ENCODE data around the gene RABEP1. TPM values are rescaled to one million over a fixed set of nuclear protein-coding genes. Genes with fewer than 3 reads are reported as not detected.
"Not testable (repeated sequence)": the region's sequence is repeated elsewhere in the genome, so short reads cannot be mapped to it uniquely, and the experiment has no call there.

The RABEP1 gene
- polyA plus RNA-seq, 1 donor = 47.7 TPM

DNA sequence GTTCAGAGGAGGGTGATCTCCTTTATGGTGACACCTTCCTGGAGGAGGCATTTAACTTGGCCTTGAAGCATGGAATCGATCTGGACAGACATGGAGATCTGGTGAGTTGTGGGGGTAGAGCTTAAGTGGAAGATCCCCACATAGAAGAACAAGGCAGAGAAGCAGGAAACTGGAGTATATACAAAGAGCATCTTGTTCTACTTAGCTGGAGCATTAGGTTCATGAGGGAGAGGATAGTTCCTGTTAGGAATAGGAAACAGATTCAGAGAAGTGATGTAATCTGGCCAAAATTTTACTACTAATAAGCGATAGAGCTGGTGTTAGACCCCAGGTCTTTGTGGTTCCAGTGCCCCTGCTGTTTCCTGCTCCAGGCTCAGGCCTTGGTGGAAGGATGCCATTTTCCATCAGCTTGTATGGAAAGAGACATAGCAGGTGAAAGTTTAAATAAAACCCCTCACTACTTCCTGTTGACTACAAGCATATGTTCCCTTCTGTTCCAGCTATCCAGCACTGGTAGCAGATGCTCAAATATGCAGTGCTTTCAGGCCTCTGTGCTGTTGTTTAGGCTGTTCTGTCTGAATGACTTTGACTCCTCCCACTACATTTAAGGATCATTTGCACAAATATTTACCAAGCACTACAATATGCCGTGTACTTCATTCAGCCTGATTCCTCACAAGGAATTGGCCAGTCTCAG, 147.3 kb downstream of the RABEP1 start:
- DNase-seq = no peak

DNA sequence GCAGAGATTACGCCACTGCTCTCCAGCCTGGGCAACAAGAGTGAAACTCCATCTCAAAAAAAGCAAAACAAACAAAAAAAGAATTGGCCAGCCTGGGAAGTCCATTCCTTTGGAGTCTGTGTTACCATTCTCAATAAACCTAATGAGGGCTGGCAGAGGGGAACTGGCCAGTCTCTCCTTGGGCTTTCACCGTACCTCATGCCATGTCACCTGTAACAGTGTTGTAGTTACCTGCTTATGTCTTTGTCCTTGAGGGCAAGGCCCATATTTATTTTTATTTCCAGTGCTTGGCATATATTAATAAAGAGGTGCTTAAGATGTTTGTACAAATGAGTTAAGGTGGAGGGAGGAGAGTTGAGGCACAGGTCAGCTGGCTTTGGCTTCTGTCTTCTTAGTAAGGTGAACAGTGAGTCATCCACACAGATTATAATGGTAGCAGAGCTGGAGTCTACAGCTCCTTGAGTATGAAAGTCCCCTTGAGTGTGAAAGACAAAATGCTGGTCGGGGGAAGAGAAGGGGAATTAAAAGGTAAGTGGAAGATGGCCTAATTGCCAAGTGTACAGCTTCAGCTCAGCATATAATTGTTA, 148.4 kb downstream of the RABEP1 start:
- DNase-seq = no peak

GRCh38 chr17:5431234-5431633, 149.2 kb downstream of the RABEP1 start:
- DNase-seq = not testable (repeated sequence)

DNA sequence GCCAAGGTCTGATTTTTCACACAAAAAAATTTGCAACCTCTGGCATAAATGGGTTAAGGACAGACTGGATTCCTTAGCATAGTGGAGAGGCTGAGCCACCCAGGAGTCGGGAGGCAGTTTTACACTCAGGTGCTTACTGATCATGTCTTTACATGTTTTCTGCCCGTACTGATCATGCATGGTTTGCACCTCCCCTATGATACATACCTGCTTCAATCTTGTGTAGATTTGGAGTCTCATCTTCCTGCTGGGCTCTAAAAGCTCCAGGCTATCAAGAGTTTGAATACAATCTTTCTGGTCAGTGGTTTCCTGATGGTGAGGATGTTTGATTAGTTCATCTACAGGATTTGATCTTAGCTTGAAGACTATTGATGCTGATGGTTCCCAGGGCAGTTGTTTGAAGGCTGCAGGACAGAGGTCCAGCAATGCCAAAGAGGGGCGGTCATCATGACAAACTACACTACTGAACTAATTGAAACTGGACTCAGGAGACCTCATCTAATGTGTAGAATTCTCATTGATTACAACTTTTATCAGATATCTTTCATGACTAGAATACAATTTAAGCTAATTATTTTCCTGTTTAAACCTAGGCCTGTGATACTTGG, 150.0 kb downstream of the RABEP1 start:
- DNase-seq = no peak

DNA sequence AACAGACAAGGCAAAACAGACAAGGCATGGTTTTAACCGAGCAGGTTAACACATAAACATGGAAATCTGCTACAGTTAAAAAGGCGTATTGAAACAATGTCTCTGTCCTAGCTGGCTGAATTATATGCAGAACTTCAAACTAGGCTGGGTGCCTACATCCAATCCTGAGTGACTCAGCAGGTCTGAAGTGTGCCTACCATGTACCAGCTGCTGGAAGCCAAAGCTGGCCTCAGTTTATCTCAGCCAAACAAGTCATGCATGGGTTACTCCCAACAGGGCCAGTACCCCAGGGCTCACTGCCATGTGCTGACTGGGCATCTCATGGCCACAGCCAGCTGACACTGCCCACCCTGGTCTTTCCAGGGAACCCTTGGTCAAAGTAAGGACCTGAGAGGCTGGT, 152.9 kb downstream of the RABEP1 start:
- no peak for DNase-seq

Other genes starting within 250 kb of the RABEP1 start
- not detected for gene SLC52A1, start 246.9 kb upstream of the RABEP1 start, polyA plus RNA-seq (ENCODE audit: insufficient read length)
- 11.6 TPM for gene ZFP3, start 203.8 kb upstream of the RABEP1 start, polyA plus RNA-seq (ENCODE audit: insufficient read length)
- 11.1 TPM for gene ZNF232, start 170.4 kb upstream of the RABEP1 start, polyA plus RNA-seq (ENCODE audit: insufficient read length)
- 21.0 TPM for gene USP6, start 166.3 kb upstream of the RABEP1 start, polyA plus RNA-seq (ENCODE audit: insufficient read length)
- gene ZNF594, start 90.4 kb upstream of the RABEP1 start, polyA plus RNA-seq (ENCODE audit: insufficient read length) = 9.0 TPM
- 1.6 TPM for gene SCIMP, start 47.4 kb upstream of the RABEP1 start, polyA plus RNA-seq (ENCODE audit: insufficient read length)
- gene NUP88, start 137.4 kb downstream of the RABEP1 start, polyA plus RNA-seq (ENCODE audit: insufficient read length) = 50.6 TPM
- gene RPAIN, start 137.9 kb downstream of the RABEP1 start, polyA plus RNA-seq (ENCODE audit: insufficient read length) = 52.3 TPM
- 111 TPM for gene C1QBP, start 156.9 kb downstream of the RABEP1 start, polyA plus RNA-seq (ENCODE audit: insufficient read length)
- 13.6 TPM for gene DHX33, start 186.7 kb downstream of the RABEP1 start, polyA plus RNA-seq (ENCODE audit: insufficient read length)
- gene DERL2, start 203.9 kb downstream of the RABEP1 start, polyA plus RNA-seq (ENCODE audit: insufficient read length) = 43.8 TPM
- gene MIS12, start 204.3 kb downstream of the RABEP1 start, polyA plus RNA-seq (ENCODE audit: insufficient read length) = 23.4 TPM

Measured in hindlimb muscle (tissue), 1 donor.